Dendritic cell treated with granulocyte-macrophage colony-stimulating factor and Interleukin-4, amounts not matched to agents 40 ng/mL and 50 ng/mL, for 4 days (primary cell): Measurements from ENCODE around the gene CAND2.
"Not testable (repeated sequence)": the region's sequence is repeated elsewhere in the genome, so short reads cannot be mapped to it uniquely, and the experiment has no call there.

Experiments
- H3K27ac Mint-ChIP-seq: one replicate; pipeline ENCODE4 v1.8.0; 2022; ENCODE audit warnings: mild to moderate bottlenecking, mixed read lengths
- H3K27me3 Mint-ChIP-seq: one replicate; pipeline ENCODE4 v1.8.0; 2022; ENCODE audit warnings: mild to moderate bottlenecking, mixed read lengths
- H3K36me3 Mint-ChIP-seq: one replicate; pipeline ENCODE4 v1.8.0; 2022; ENCODE audit warnings: low read depth, mixed read lengths
- H3K4me1 Mint-ChIP-seq: one replicate; pipeline ENCODE4 v1.8.0; 2022; ENCODE audit warnings: low read depth, mixed read lengths
- H3K4me3 Mint-ChIP-seq: one replicate; pipeline ENCODE4 v1.8.0; 2022; ENCODE audit warnings: mild to moderate bottlenecking, moderate library complexity, mixed read lengths
- H3K9me3 Mint-ChIP-seq: one replicate; pipeline ENCODE4 v1.8.0; 2022; ENCODE audit warnings: mixed read lengths
- intact Hi-C: fragments of 100-400 bp; cut with micrococcal nuclease; formaldehyde crosslinking; loops from one replicate; pipeline ENCODE4 v1.15.0; 2022

The CAND2 gene

DNA sequence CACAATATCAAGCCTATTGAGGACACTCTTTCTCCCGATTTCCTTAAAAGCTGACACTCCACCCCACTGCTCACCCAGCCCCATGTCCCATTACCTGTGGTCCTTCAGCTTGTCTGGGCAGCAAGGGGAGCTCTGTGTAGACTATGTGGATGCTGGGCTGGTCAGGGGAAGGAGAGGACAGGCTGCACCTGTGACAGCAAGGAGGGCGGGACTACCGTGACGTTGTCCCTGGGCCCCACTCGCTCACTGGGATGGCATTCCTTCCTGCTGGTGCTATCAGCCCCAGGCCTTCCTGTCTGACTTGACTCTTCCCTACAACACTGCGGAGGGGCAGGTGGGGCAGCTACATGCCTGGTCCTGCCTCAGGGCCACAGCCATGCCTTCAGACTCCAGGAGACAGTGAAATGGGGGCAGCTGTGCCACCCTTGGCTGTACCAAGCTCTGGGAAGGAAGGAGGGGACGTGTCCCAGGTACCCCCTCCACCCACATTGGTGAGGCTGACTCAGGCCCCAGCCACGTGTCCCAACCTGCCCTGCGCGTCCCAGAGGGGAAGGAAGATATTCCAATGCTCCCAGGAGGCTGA, 37.3 kb upstream of the CAND2 start, which contains the start of gene TMEM40:
Gene TMEM40, minus strand, starts transcription at position 163 of the 583 bp plus-strand sequence. CDS start 9,427 bp downstream, outside the sequence.
- intact Hi-C loops, result no loop called here
- no peaks in the 10 kb centered on the region for H3K36me3 Mint-ChIP-seq
- peaks cover 9% of the 10 kb centered on the region for H3K27me3 Mint-ChIP-seq
- no peaks in the 10 kb centered on the region for H3K9me3 Mint-ChIP-seq
- no peak within 1 kb of the TSS for H3K27ac Mint-ChIP-seq
- H3K4me3 Mint-ChIP-seq, result no peak within 1 kb of the TSS
- H3K4me1 Mint-ChIP-seq, result no peaks in the 10 kb centered on the region

DNA sequence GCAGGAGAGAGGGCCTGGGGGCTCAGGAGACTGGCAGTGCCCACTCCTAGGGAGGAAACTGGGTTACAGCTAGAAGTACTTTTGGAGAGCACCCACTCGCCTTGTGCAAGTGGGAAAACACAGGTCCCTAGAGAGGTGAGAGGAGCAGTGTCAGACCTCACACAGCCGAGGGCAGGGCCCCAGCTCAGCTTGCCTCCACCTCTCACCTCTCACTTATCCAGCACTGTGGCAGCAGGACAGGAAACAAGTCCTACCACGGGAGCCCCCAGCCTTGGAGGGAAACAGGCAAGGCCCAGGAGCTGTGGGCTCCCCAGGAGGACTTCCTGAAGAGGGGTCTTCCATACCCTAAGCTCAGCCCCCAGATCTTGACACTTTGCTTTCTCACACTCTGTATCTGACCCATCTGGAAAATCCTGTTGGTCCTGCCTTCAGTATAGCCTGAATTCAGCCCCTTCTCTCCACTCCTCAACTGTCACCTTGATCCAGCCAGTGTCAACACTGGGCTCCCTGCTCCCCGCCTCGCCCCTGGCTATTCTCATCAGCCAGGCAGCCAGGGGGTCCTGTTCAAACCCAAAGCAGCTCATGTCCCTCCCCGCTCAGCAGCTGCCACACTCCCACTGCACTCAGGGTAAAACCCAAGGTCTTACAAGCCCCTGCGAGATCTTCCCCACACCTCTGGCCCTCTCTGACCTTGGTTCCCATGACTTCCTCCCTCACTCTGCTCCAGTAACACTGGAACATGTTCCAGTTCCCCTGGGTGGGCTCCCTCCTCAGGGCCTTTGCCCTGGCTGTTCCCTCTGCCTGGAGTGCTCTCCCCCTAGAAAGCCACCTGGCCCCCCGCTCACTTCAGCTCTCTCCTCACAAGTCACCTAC, 36.6 kb upstream of the CAND2 start:
- no peaks in the 10 kb centered on the region for H3K9me3 Mint-ChIP-seq
- no peaks in the 10 kb centered on the region for H3K4me1 Mint-ChIP-seq
- intact Hi-C loops, result no loop called here
- H3K36me3 Mint-ChIP-seq, result no peaks in the 10 kb centered on the region
- no peak overlapping the region for H3K4me3 Mint-ChIP-seq
- H3K27ac Mint-ChIP-seq, result no peak overlapping the region
- H3K27me3 Mint-ChIP-seq, result peaks cover 9% of the 10 kb centered on the region

DNA sequence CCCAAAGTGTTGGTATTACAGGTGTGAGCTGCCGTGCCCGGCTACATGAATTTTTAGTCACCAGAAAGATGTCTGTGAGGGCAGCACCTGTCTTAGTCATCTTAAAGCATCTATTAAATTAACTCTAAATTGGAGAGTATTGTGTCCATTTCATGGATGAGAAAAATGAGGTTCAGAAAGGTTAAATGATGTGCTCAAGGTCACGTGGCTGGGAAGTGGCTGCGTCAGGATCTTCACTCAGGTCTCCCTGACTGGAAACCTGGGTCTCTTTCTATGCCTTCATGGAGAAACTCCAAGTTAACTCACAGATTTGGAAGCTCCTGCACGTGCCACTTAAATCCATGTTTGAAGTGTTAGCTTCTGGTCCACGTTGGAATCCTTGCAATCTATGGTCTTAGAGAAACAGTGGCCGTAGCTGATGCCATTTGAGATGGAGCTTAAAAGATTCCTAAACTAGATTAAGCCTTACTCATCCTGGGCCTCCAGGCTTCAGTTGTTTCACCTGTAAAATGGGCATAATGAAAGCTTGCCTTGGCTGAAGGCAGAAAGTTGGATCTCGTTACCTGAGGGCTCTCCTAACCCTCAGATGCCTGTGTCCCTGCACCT, 32.2 kb upstream of the CAND2 start:
- H3K27ac Mint-ChIP-seq, result no peak overlapping the region
- H3K27me3 Mint-ChIP-seq, result peaks cover 4% of the 10 kb centered on the region
- no peaks in the 10 kb centered on the region for H3K4me1 Mint-ChIP-seq
- no peaks in the 10 kb centered on the region for H3K9me3 Mint-ChIP-seq
- intact Hi-C loops, result no loop called here
- H3K36me3 Mint-ChIP-seq, result no peaks in the 10 kb centered on the region
- H3K4me3 Mint-ChIP-seq, result no peak overlapping the region

DNA sequence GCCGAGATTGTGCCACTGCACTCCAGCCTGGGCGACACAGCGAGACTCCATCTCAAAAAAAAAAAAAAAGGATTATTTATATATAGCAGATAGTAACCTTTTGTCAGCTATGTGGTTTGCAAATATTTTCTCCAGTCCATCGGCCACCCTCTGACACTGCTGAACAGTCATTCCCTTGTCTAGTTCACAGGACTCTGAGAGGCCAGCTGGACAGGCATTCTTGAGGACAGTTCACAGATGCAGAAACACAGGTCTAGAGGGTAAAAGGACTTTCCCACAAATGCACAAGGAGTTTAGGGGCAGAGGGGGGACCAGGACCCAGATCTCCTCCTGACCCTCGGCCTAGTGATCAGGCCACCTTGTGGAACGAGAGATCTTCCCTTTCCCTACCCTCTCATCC, 29.9 kb upstream of the CAND2 start:
- intact Hi-C loops, result no loop called here
- Mint-ChIP-seq H3K27ac (no peak overlapping the region), H3K9me3 (no peaks in the 10 kb centered on the region), H3K27me3 (peaks cover 1% of the 10 kb centered on the region), H3K4me1 (no peaks in the 10 kb centered on the region), H3K4me3 (no peak overlapping the region), H3K36me3 (no peaks in the 10 kb centered on the region)

DNA sequence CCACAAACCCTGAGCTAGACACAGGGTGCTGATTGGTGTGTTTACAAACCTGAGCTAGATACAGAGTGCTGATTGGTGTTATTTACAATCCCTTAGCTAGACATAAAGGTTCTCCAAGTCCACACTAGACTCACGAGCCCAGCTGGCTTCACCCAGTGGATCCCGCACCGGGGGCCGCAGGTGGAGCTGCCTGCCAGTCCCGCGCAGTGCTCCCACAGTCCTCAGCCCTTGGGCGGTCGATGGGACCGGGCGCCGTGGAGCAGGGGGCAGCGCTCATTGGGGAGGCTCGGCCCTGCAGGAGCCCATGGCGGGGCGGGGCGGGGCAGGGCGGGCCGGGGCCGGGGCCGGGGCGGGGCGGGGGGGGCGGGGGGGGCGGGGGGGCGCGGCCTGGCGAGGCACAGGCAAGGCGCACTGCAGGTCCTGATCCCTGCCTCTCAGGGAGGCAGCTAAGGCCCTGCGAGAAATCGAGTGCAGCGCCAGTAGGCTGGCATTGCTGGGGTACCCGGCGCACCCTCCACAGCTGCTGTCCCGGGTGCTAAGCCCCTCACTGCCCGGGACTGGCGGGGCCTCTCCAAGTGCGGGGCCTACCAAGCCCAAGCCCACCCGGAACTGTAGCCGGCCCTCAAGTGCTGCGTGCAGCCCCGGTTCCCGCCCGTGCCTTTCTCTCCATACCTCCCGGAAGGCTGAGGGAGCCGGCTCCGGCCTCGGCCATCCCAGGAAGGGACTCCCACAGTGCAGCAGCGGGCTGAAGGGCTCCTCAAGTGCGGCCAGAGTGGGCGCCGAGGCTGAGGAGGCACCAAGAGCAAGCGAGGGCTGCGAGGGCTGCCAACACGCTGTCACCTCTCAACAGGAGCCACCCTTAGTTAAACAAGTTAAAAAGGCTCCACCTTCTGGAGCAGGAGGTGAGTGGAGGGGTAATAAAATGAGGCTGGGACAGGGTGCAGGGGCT, 27.6 kb upstream of the CAND2 start:
- H3K4me3 Mint-ChIP-seq, result no peak overlapping the region
- no peaks in the 10 kb centered on the region for H3K36me3 Mint-ChIP-seq
- H3K27ac Mint-ChIP-seq, result no peak overlapping the region
- peaks cover 4% of the 10 kb centered on the region for H3K27me3 Mint-ChIP-seq
- peaks cover 7% of the 10 kb centered on the region for H3K4me1 Mint-ChIP-seq
- no peaks in the 10 kb centered on the region for H3K9me3 Mint-ChIP-seq
- intact Hi-C loops, result no loop called here

DNA sequence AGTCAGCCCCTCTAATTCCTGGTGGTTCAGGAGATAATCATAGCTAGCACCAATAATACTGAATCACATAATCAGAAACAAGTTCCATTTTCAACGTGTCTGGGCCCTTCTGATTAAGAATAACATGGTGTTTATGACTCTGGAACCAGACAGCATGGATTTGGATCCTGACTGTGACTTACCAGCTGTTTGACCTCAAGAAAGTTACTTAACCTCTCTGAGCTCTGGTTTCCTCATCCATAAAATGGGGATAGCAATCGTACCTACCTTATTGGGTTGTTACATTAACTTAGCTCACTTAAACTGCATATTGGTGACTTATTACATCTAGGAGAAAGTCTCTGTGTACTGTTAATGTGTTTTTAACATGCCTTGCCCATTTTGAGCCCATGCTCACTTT, 26.7 kb upstream of the CAND2 start:
- no peak overlapping the region for H3K27ac Mint-ChIP-seq
- intact Hi-C loops, result no loop called here
- no peaks in the 10 kb centered on the region for H3K36me3 Mint-ChIP-seq
- peaks cover 5% of the 10 kb centered on the region for H3K27me3 Mint-ChIP-seq
- no peaks in the 10 kb centered on the region for H3K9me3 Mint-ChIP-seq
- peaks cover 7% of the 10 kb centered on the region for H3K4me1 Mint-ChIP-seq
- H3K4me3 Mint-ChIP-seq, result no peak overlapping the region

DNA sequence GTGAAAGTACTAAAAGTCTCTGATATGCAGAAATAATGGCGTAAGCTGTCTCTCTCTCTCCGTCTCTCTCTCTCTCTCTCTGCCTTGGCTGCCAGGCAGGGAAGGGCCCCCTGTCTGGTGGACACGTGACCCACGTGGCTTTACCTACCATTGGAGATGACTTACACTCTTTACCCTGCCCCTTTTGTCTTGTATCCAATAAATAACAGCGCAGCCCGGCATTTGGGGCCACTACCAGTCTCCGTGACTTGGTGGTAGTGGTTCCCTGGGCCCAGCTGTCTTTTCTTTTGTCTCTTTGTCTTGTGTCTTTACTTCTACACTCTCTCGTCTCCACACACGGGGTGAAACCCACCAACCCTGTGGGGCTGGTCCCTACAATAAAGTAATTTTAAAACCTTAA, 25.2 kb upstream of the CAND2 start:
- intact Hi-C loops, result no loop called here
- H3K36me3 Mint-ChIP-seq, result no peaks in the 10 kb centered on the region
- no peak overlapping the region for H3K4me3 Mint-ChIP-seq
- no peaks in the 10 kb centered on the region for H3K9me3 Mint-ChIP-seq
- peaks cover 7% of the 10 kb centered on the region for H3K4me1 Mint-ChIP-seq
- H3K27me3 Mint-ChIP-seq, result peaks cover 8% of the 10 kb centered on the region
- H3K27ac Mint-ChIP-seq, result no peak overlapping the region

DNA sequence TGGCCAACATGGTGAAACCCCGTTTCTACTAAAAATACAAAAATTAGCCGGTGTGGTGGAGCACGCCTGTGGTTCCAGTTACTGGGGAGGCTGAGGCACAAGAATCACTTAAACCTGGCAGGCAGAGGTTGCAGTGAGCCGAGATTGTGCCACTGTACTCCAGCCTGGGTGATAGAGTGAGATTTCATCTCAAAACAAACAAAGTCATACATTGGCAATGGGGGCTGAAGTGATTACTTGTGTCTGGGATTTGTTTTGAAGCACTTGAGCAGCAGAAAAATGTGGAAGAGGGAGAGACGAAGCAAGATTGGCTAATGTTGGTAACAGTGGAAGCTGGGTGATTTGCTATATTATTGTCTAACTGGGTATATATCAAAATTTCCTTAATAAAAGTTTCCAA, 24.0 kb upstream of the CAND2 start:
- intact Hi-C loops, result no loop called here

DNA sequence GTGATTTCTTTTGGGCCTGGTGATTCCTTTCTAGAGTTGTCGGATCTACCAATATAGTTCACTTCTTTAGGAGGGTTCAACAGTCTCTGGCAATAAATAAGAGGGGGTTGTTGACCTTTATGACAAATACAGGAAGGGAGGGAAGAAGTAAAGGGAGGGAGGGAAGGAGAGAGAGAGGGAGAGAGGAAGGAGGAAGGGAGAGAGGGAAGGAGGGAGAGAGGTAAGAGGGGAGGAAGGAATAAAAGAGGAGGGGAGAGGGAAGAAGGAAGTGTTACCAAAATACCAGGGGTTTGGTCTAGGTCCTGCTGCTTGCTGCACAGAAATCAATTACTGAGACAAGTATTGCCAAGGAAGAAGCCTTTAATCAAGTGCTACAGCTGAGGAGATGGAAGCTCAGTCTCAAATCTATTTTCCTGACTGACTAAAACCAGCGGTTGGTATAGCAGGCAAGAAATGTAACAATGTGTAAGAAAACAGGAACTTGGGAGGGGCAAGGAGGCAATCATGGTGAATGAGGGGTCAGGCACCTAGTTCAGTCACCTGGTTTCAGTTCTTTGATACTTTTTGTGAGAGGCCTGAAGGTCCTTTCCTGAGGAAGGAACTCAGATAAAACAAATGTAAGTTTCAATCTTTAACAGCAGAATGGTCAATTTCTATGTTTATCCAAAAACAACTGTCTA, 23.3 kb upstream of the CAND2 start:
- peaks cover 7% of the 10 kb centered on the region for H3K27me3 Mint-ChIP-seq
- H3K4me1 Mint-ChIP-seq, result peaks cover 7% of the 10 kb centered on the region
- no peak overlapping the region for H3K4me3 Mint-ChIP-seq
- H3K27ac Mint-ChIP-seq, result no peak overlapping the region
- H3K9me3 Mint-ChIP-seq, result no peaks in the 10 kb centered on the region
- intact Hi-C loops, result no loop called here
- H3K36me3 Mint-ChIP-seq, result no peaks in the 10 kb centered on the region

More for the DNA sequence above, 24.0 kb upstream of the CAND2 start:
- Mint-ChIP-seq H3K36me3 (no peaks in the 10 kb centered on the region), H3K27ac (no peak overlapping the region), H3K4me3 (no peak overlapping the region), H3K9me3 (no peaks in the 10 kb centered on the region), H3K4me1 (peaks cover 7% of the 10 kb centered on the region), H3K27me3 (peaks cover 8% of the 10 kb centered on the region)

DNA sequence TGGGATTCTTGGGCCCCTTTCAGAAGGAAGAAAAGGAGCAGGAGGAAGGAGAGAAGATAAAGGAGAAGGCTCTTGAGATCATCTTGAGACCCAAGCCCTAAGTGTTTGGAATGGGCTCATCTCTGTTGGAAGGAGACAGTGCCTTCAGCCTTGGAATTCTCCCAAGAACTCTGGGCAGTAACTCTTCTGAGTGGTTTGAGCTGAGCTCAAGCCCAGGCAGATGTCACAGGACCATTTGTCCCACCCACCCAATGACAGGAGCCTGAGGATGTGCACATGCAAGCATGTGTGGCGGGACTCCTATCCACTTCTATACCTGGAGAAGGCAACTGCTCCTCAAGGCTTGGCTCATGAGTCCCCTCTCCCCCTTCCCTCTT, 22.8 kb upstream of the CAND2 start:
- no peaks in the 10 kb centered on the region for H3K9me3 Mint-ChIP-seq
- peaks cover 7% of the 10 kb centered on the region for H3K4me1 Mint-ChIP-seq
- intact Hi-C loops, result no loop called here
- no peak overlapping the region for H3K27ac Mint-ChIP-seq
- no peak overlapping the region for H3K4me3 Mint-ChIP-seq
- H3K36me3 Mint-ChIP-seq, result no peaks in the 10 kb centered on the region
- peaks cover 7% of the 10 kb centered on the region for H3K27me3 Mint-ChIP-seq

DNA sequence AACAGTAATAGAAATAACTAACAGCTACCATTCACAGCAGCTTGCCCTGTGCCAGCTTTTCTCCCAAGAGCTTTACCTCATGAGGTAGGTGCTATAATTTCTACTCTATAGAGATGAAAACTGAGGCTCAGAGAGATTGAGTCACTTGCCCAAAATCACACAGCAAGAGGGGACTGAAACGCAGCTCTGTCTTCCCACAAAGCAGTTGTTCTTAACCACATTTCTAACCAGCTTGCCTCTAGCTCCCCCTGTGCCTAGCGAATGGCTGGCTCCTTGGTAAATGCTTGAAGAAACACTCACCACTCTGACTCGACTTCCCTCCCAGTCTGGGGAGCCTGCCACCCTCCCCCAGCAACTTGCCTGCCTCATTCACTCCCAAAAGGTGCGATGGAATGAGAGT, 21.9 kb upstream of the CAND2 start:
- Mint-ChIP-seq H3K27me3 (peaks cover 7% of the 10 kb centered on the region), H3K4me1 (peaks cover 7% of the 10 kb centered on the region), H3K36me3 (no peaks in the 10 kb centered on the region), H3K27ac (no peak overlapping the region), H3K4me3 (no peak overlapping the region), H3K9me3 (no peaks in the 10 kb centered on the region)
- intact Hi-C loops, result no loop called here

DNA sequence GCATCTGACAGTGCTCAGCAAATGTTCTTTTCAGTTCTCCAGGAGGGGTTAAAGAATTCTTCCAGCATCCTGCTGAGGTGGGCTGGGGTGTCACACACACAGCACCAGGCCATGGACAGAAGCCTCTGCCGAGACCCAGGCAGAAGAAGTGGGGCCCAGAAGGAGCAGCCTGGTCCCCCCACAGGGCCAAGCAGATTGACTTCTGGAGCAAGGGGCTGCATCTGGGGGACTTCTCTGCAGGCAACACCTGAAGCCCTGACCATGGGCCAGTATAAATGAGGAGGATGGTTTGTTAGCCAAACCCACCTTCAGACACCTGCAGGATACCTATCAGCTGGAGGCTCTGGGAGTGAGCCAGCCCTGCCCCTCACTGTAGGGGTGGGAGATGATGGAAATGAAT, 21.3 kb upstream of the CAND2 start:
- H3K27me3 Mint-ChIP-seq, result peaks cover 7% of the 10 kb centered on the region
- H3K36me3 Mint-ChIP-seq, result no peaks in the 10 kb centered on the region
- intact Hi-C loops, result no loop called here
- H3K4me3 Mint-ChIP-seq, result no peak overlapping the region
- H3K4me1 Mint-ChIP-seq, result peaks cover 7% of the 10 kb centered on the region
- H3K27ac Mint-ChIP-seq, result no peak overlapping the region
- H3K9me3 Mint-ChIP-seq, result no peaks in the 10 kb centered on the region

DNA sequence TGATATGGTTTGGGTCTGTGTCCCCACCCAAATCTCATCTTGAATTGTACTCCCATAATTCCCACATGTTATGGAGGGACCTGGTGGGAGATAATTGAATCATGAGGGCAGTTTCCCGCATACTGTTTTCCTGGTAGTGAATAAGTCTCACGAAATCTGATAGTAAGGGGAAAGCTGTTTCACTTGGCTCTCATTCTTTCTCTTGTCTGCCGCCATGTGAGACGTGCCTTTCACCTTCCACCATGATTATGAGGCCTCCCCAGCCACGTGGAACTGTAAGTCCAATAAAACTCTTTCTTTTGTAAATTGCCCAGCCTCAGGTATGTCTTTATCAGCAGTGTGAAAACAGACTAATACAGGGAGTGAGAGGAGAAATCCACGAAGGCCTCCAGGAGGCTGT, 20.5 kb upstream of the CAND2 start:
- H3K27ac Mint-ChIP-seq, H3K4me1 Mint-ChIP-seq, H3K36me3 Mint-ChIP-seq, H3K4me3 Mint-ChIP-seq, H3K27me3 Mint-ChIP-seq, H3K9me3 Mint-ChIP-seq, intact Hi-C loops: not testable (repeated sequence)
